Ascending aorta (tissue), 2 donors: ENCODE data around the gene TEX51. TPM values are rescaled to one million over a fixed set of nuclear protein-coding genes. Genes with fewer than 3 reads are reported as not detected.

Experiments
- DNase-seq, 2 donors: peaks; one replicate each; pipeline ENCODE4 v3.0.0-alpha.2; 2019; ENCODE audit warnings: low spot score in 2 of 2
- H3K27ac ChIP-seq, 2 donors: fragments of 200-600 bp; sonication (generic); one replicate each; pipeline ENCODE4 v1.5.1; 2016 to 2017; ENCODE audit warnings: mild to moderate bottlenecking in 1 of 2
- H3K27me3 ChIP-seq: fragments of 200-600 bp; sonication (generic); one replicate; pipeline ENCODE4 v1.5.1; 2017
- H3K36me3 ChIP-seq, 2 donors: fragments of 200-600 bp; sonication (generic); one replicate each; pipeline ENCODE4 v1.5.1; 2016
- H3K4me1 ChIP-seq, 2 donors: fragments of 200-600 bp; sonication (generic); one replicate each; pipeline ENCODE4 v1.5.1; 2016 to 2017; ENCODE audit warnings: mild to moderate bottlenecking in 1 of 2
- H3K4me3 ChIP-seq, 2 donors: fragments of 200-600 bp; sonication (generic); one replicate each; pipeline ENCODE4 v1.5.1; 2016 to 2017; ENCODE audit warnings: mild to moderate bottlenecking in 1 of 2
- H3K9me3 ChIP-seq, 2 donors: fragments of 200-600 bp; sonication (generic); one replicate each; pipeline ENCODE4 v1.5.1; 2016
- intact Hi-C: fragments of 100-400 bp; cut with DNase I; formaldehyde crosslinking; loops from one replicate; pipeline ENCODE4 v1.15.1; 2023
- total RNA-seq: library from RNA; depleted of rRNA; stranded (reverse); fragments of >200 nt; gene quantifications from one replicate; pipeline ENCODE4 v1.1.0, GENCODE V29; 2016
- TF ChIP-seq, protein P1 (sequence below), 3 experiments: fragments of 200-600 bp in 2 of 3; fragments of 450-650 bp in 1 of 3; sonication (generic) in 2 of 3; IDR thresholded peaks; one replicate each; pipeline ENCODE4 v1.5.1; 2016 to 2019; ENCODE audit warnings: antibody characterized with exemption in 3 of 3, mild to moderate bottlenecking in 1 of 3, moderate library complexity in 1 of 3

Gene TEX51
- total RNA-seq, 1 donor from 2014 or later = not detected

DNA sequence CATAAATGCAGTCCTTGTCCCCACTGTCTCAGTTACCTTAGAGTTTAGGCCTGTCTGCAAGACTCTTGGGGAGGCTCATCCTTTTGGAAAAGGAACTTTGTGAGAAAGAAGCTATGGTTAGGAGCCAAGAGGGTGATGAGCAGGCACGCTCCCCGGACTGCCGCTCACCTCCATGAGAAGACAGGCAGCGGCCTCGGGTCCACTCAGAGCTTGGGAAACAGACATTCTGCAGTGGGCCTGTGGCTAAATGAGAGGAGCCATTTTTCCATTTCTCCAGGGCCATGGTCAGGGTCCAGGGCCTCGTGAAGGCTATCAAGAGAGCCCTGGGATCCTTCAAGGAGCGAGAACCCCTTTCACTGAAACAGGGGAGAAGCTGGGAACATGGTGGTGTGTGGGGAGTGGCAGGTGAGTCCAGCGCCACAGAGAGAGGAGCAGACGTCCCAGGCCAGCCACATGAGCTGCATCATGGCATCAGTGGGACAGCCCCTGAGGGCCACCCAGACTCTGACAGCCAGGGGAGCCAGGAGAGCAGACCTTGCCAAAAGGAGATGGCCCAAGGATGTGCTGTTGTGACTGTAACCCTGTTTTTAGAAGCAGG is 4.0 kb upstream of the TEX51 start:
- intact Hi-C loops = no loop called here

DNA sequence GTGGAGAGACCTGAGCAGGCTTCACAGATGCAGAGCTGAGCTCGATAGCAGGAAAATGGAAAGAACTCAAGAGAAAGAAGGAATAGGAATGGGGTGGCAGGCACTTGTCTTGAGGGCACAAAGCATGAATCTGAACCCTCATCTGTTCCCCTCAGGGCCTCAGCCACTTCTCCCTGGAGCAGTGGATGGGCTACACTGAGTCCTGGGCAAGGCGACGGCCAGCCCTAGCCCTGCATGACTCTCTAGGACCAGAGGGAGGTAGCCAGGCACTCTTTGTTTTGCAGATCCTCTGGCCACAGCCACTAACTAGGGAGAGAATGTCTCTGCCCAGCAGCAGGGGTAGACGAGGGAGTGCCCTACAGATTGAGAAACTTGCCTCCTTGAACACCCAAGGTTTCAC is 3.4 kb upstream of the TEX51 start:
- TF ChIP-seq, protein P1, sequence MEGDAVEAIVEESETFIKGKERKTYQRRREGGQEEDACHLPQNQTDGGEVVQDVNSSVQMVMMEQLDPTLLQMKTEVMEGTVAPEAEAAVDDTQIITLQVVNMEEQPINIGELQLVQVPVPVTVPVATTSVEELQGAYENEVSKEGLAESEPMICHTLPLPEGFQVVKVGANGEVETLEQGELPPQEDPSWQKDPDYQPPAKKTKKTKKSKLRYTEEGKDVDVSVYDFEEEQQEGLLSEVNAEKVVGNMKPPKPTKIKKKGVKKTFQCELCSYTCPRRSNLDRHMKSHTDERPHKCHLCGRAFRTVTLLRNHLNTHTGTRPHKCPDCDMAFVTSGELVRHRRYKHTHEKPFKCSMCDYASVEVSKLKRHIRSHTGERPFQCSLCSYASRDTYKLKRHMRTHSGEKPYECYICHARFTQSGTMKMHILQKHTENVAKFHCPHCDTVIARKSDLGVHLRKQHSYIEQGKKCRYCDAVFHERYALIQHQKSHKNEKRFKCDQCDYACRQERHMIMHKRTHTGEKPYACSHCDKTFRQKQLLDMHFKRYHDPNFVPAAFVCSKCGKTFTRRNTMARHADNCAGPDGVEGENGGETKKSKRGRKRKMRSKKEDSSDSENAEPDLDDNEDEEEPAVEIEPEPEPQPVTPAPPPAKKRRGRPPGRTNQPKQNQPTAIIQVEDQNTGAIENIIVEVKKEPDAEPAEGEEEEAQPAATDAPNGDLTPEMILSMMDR (IDR thresholded peaks at IDR 0.05) = no peak
- Histone ChIP-seq H3K9me3 (no peaks in the 10 kb centered on the region), H3K27ac (no peak overlapping the region), H3K4me3 (no peak overlapping the region), H3K27me3 (no peaks in the 10 kb centered on the region), H3K4me1 (no peaks in the 10 kb centered on the region), H3K36me3 (no peaks in the 10 kb centered on the region)
- intact Hi-C loops = no loop called here
- DNase-seq = peak in 1 of 2 donors; percentile 30

More for the DNA sequence above, 4.0 kb upstream of the TEX51 start:
- H3K27me3 ChIP-seq = no peaks in the 10 kb centered on the region
- TF ChIP-seq, protein P1 (IDR thresholded peaks at IDR 0.05) = no peak
- H3K4me1 ChIP-seq = no peaks in the 10 kb centered on the region
- no peak overlapping the region for H3K4me3 ChIP-seq
- H3K9me3 ChIP-seq = no peaks in the 10 kb centered on the region
- H3K36me3 ChIP-seq = no peaks in the 10 kb centered on the region
- DNase-seq = peak in 1 of 2 donors; percentile 37
- H3K27ac ChIP-seq = no peak overlapping the region

DNA sequence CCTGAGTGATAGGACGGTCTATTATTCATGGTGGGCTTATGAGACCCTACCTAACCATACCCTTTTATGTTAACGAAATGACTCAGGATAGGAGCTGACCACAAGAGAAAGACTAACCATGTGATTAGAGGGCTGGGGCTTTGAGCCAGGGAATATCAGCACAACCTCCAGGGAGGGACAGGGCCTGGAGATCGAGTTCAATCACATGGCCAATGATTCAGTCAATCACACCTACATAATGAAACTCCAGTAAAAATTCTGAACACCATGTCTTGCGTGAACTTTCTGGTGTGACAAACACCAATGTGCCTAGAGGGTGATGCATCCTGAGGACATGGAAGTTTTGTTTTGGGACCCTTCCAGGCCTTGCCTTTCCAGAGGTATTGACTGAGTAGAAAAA is 2.2 kb upstream of the TEX51 start:
- no peak overlapping the region for H3K27ac ChIP-seq
- no peak for DNase-seq
- no peaks in the 10 kb centered on the region for H3K36me3 ChIP-seq
- TF ChIP-seq, protein P1 (IDR thresholded peaks at IDR 0.05) = no peak
- H3K4me3 ChIP-seq = no peak overlapping the region
- H3K27me3 ChIP-seq = no peaks in the 10 kb centered on the region
- intact Hi-C loops = no loop called here
- no peaks in the 10 kb centered on the region for H3K4me1 ChIP-seq
- H3K9me3 ChIP-seq = no peaks in the 10 kb centered on the region

DNA sequence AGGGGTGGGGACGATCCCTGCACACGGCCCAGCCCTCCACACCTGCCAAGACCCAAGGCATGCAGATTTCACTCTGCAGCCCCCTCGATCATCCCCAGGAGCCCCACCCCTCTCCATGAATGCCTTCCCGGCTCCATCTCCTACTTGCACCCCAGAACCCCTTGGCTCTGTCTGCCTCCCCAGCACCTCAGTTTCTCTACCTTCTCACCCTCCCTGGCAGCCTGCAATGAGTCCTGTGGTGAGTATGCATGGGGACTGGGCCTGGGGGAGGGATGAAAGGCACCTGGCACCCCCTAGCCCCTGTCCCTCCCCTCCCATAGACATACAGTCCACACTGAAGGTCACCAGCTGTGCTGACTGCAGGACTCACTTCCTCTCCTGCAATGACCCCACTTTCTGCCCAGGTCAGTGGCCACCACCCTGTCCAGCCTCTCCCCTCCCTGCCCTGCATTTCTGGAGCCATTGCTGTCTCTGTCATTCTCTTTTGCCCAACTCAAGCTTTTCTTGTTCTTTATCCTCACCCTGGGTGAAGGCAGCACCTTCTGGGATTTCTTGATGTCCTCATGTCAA is 1.0 kb downstream of the TEX51 start:
- intact Hi-C loops = no loop called here
- no peak overlapping the region for H3K27ac ChIP-seq
- no peaks in the 10 kb centered on the region for H3K9me3 ChIP-seq
- DNase-seq = peak in 1 of 2 donors; percentile 41
- TF ChIP-seq, protein P1 (IDR thresholded peaks at IDR 0.05) = no peak
- no peaks in the 10 kb centered on the region for H3K4me1 ChIP-seq
- no peaks in the 10 kb centered on the region for H3K36me3 ChIP-seq
- no peak overlapping the region for H3K4me3 ChIP-seq
- H3K27me3 ChIP-seq = no peaks in the 10 kb centered on the region

DNA sequence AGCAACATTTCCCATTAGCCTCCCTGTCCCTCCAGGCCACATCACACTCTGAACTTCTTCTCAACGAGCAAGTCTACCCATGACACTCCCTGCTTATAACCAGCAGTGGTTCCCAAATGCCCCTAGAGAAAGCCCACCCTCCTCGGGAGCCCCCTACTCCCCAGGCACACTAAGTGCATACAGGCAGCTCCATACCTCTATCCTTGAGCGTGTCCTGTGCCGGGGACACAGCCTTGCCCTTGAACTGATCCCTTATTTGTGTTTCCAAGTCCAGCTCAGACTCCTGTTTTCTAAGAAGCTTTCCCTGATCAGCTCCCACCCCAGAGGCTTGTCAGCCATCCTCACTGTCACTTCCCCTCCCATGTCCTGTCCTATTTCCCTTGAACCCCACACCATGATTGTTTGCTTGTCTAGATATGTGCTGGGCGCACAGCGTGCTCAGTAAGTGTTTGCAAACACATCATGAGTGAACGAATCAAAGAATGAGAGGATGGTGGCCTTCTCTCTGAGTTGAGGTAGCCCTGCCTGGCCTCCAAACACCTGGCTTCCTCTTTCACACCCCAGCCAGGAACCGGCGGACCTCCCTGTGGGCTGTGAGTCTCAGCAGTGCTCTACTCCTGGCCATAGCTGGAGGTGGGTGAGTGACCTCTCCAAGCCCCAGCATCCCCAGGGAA is 2.1 kb downstream of the TEX51 start:
- Histone ChIP-seq H3K27ac (no peak overlapping the region), H3K4me1 (no peaks in the 10 kb centered on the region), H3K9me3 (no peaks in the 10 kb centered on the region), H3K36me3 (no peaks in the 10 kb centered on the region), H3K27me3 (no peaks in the 10 kb centered on the region), H3K4me3 (no peak overlapping the region)
- no peak for DNase-seq
- TF ChIP-seq, protein P1 (IDR thresholded peaks at IDR 0.05) = no peak
- intact Hi-C loops = no loop called here
